Measurements from ENCODE around the gene KLK4.

GRCh38 chr19:50859849-50860248, 51.3 kb downstream of the KLK4 start:
- TF ChIP-seq, protein P1, sequence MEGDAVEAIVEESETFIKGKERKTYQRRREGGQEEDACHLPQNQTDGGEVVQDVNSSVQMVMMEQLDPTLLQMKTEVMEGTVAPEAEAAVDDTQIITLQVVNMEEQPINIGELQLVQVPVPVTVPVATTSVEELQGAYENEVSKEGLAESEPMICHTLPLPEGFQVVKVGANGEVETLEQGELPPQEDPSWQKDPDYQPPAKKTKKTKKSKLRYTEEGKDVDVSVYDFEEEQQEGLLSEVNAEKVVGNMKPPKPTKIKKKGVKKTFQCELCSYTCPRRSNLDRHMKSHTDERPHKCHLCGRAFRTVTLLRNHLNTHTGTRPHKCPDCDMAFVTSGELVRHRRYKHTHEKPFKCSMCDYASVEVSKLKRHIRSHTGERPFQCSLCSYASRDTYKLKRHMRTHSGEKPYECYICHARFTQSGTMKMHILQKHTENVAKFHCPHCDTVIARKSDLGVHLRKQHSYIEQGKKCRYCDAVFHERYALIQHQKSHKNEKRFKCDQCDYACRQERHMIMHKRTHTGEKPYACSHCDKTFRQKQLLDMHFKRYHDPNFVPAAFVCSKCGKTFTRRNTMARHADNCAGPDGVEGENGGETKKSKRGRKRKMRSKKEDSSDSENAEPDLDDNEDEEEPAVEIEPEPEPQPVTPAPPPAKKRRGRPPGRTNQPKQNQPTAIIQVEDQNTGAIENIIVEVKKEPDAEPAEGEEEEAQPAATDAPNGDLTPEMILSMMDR (CRISPR knock-in tag; IDR thresholded peaks at IDR 0.05): no peak
- TF ChIP-seq POLR2A (IDR thresholded peaks at IDR 0.05; ENCODE audit: insufficient read depth in 1 of 2, low read depth in 2 of 2, low read length in 2 of 2) (no peak), NRL (CRISPR knock-in tag; IDR thresholded peaks at IDR 0.05; ENCODE audit: borderline replicate concordance) (no peak), RBM22 (optimal IDR thresholded peaks at IDR 0.05; ENCODE audit: low read length) (no peak), ZNF720 (CRISPR knock-in tag; IDR thresholded peaks at IDR 0.05) (no peak), ZNF605 (CRISPR knock-in tag; IDR thresholded peaks at IDR 0.05) (no peak), ZUFSP (CRISPR knock-in tag; IDR thresholded peaks at IDR 0.05; ENCODE audit: borderline replicate concordance) (no peak), LRRFIP1 (CRISPR knock-in tag; conservative IDR thresholded peaks at IDR 0.05) (no peak), RNF2 (conservative IDR thresholded peaks at IDR 0.05; ENCODE audit: low read depth) (no peak), EZH2 (conservative IDR thresholded peaks at IDR 0.05; ENCODE audit: low read depth, low read length) (no peak), ZNF629 (CRISPR knock-in tag; conservative IDR thresholded peaks at IDR 0.05) (no peak), CREB1 (IDR thresholded peaks at IDR 0.05) (no peak), CREB1 (CRISPR knock-in tag; IDR thresholded peaks at IDR 0.05) (no peak), ZNF772 (CRISPR knock-in tag; IDR thresholded peaks at IDR 0.05) (no peak), SNRNP70 (IDR thresholded peaks at IDR 0.05; ENCODE audit: low read depth, low read length) (no peak)
